HG03571 (cell line): ENCODE measurements around the gene SYCE3.
A peak's percentile ranks its signal among the peaks of the same experiment; 100 is the strongest.

Source experiments
- ATAC-seq: cut with Tn5 transposase; IDR thresholded peaks from one replicate; pipeline ENCODE4 v1.9.1; 2021; ENCODE audit not compliant: unreplicated experiment

Gene SYCE3

DNA sequence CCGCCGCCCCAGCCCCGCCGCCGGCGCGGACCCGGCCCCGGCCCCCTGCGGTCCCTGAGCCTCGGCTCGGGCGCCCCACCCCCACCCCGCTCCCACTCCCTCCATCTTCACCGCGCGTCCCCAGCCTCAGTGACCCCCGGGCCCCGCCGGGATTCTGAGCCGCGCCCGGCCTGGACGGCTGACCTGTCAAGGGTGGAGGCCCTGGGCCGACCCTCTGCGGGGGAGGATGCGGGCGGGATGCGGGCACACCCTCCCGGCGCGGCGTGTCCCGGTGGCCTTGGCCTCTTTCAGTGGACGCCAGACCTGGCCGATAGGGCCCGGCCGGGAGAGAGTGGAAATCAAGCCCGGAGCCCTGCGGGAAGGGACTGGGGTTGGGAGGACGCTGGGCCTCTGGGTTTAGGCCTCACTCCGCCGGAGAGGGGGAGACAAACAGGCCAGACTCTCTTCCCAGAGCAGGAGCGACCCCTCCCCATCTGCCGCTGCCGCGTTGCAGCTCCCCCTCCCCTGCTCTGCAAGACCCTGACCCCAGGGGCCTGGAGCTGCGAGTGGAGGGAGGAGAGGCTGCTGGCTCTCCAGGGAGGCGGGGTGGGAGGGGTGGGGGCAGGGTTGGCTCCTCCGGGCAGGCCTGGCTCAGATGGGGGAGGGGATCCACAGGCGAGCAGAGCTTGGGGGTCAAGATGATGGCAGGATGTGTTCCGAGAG lies 38.4 kb upstream of the SYCE3 start:
- no peak for ATAC-seq

DNA sequence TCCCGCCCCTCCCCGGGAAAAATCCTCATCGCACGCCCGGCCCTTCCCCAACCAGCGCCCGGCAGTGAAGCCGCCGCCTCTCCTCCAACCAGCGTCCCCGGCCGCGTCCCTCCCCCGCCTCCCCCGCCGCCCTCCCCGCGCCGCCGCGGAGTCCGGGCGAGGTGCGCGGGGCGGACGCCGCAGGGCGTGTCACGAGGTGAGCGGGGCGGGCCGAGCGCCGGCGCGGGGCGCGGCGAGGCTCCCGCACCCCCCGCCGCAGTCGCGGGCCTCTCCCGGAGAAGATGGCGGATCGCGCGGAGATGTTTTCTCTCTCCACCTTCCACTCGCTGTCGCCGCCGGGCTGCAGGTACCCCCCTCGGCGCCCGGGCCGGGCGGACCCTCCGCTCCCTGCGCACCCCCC lies 37.8 kb upstream of the SYCE3 start, which contains the start of gene MAPK8IP2:
MAPK8IP2 (plus strand) TSS at position 256 of the 400 bp plus-strand sequence; CDS start at position 282, 26 bp downstream.
- no peak for ATAC-seq

DNA sequence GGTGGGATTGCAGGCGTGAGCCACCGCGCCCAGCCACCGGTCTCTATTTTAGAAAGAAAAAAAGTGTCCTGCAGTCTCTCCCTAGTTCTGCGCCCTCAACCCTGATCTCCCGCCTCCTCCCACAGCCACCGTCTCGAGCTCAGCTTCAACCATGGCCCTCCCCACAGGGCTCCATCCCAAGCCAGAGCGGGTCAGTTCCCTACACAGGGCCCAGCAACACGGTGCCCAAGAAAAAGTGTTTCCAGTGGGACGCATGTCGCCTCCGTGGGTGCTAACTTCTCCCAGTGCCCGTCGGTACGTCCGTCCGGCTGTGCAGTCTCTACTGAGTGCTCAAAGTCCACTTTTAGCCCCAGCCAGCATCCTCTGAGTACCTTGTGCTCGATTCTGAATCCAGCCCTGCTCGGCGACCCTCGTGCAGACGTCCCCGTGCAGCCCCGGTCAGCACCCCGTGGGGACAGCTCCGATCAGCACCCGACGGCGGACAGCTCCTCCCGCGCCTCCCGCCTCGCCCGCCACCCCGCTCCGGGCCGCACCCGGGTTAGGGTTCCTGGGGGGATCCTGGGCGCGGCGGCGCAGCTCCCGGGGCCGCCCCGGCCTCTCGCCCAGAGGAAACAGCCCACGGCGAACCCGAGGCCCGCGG lies 37.2 kb upstream of the SYCE3 start:
- ATAC-seq: no peak

DNA sequence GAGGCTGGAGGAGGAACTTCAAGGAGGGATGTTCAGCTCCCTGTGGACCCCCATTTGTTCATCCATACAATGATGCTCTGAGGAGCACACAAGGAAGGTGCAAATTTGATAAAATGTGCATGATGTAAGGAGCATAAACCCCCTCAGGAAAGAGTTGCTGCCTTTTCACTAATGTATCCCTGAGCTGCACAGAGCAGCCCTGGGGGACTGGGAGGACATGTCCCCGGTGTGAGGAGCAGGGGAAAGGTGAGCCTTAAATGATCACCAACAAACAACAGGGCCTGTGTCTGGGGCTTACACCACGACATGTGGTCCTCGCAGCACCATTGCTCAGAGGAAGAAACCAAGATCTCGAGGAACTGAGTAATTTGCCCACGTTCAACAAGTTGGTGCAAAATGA lies 34.4 kb upstream of the SYCE3 start:
- no peak for ATAC-seq

DNA sequence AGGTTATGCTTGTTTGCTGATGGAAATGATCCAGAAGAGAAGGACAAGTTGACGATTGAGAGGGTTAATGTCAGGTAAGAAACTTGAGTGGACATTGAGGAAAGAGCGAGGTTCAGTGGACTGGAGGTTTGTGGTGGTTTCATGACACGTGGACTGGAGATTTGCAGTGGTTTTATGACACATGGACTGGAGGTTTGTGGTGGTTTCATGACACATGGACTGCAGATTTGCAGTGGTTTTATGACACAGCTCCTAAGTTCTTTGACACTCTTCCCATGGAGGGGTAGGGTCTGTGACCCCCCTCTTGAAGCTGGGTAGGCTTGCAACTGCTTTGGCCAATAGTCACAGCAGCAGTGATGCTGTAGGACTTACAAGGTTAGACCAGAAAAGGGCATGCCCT lies 32.5 kb upstream of the SYCE3 start:
- no peak for ATAC-seq

DNA sequence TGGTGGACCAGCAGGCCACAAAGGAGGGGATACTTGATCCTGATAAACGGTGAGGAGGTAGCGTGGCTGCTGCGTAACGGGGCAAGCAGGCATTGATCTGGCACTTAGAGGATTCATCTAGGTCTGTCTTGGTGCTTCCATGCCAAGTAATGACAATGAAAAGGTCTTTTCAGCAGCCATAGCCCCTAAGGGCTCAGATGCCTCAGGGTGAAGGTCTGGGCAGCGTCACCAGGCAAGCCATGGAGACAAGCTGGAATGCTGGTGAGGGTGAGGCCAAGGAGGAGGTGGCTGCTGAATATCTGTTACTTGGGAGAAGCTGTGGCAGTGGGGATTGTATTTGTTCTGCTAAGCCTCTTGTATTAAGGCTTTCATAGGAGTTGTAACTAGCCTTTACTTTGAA lies 24.7 kb upstream of the SYCE3 start:
- ATAC-seq: no peak

DNA sequence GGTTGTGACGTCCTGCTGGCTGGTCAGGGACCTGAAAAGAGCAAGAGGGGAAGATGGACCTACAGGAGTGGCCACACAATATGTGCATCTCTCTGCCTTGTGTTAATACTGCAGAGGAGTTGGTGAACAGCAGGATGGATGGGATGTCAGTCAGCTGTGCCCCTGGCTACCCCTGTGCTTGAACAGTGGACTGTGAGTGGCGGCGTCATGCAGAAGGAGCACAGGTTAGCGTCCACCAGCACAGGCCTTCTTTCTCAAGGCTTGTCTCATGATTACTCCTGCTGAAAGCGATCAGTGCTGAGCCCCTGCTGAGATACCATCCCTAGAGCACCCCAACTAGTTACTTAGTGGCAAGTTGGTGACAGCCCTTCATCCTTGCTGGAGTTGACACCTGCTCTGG lies 23.7 kb upstream of the SYCE3 start:
- no peak for ATAC-seq

DNA sequence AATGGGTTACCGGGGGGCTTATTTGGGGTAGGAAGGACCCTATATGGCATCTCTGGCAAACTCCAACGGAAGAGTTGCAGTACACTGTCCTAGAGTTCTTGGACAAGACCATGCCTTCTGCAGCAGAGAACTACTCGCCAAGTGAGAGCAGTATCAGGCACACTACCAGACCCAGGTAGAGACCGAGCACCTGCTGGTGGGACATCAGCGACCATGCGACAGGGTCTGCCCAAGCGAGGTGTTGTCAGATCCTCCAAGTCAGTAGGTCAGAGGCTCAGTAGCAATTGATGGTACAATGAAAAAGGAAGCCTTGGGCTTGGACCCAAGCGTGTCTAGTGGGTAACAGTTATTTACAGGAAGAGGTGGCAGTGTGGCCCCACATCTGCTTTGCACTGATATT lies 23.1 kb upstream of the SYCE3 start:
- ATAC-seq: no peak

DNA sequence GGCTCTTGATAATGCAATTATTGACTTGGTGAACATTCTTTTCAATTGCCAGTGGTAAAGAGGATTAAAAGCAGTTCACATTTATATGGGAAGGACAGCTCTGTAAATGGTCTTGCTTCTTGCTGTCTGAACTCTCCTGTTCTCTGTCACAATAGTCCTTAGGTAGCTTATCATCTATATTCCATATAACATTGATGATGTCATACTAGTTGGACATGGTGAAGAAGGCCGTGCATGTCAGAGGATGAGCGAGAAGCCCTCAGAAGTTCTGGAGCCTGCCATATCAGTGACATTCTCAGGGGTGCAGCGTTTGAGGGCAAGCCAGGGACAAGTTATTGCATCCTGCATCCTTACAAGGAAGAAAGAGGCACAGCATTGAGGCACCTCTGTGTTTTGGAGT lies 22.5 kb upstream of the SYCE3 start:
- ATAC-seq: no peak

DNA sequence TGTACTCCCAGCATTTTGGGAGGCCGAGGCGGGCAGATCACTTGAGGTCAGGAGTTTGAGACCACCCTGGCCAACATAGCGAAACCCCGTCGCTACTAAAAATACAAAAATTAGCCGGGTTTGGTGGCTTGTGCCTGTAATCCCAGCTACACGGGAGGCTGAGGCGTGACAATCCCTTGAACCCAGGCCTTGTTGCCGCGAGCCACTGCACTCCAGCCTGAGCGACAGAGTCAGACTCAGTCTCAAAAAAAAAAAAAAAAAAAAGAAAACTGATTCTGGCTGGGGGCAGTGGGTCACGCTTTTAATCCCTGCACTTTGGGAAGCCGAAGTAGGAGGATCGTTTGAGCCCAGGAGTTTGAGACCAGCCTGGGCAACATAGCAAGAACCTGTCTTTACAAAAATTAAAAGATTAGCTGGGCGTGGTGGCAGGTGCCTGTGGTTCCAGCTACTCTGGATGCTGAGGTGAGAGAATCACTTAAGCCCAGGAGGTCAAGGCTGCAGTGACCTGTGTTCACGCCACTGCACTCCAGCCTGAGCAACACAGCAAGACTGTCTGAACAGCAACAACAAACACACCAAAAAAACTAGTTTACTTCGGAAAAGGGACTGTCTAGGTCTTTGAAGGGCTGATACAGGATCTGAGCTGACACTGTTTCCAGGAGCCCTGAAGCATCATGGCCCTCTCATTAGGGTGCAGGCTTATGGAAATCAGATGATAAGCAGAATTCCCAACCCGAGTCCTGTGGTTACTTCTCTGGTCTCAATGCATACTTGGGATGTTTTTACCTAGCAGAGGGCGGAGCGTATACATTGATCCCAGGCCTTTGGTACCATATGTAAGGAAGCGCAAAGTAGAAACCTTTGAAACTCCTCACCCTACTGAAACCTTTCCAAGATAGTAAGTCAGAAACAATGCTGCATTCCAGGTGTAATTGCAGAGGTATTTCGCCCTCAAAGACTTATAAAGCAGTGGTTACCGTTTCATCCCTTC lies 21.7 kb upstream of the SYCE3 start:
- ATAC-seq: no peak

DNA sequence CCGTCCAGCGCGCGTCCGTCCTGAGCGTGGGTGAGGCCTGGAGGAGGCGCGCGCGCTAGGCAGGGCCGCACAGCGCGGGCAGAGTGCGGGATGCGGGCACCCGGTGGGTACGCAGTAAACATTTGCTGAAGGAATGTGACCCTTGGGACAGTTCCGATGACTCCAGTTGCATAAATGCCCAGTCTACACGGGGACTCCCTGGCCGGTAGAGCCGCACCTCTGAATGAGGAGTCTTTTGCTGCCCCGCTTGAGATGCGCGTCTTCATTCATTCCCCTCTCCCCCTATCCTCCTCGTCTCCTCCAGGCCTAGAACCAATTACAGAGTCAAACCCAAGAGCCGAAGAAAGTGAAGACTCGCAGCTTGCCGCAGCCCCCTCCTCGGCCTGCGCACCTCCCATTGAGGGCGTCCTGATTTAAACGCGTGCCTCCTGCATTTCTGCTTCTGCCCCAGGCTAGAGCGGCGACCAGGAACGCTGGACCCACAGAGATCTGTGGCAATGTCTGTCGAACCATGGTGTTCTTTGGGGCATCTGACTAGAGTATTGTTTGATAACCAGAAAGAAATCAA lies 20.7 kb upstream of the SYCE3 start:
- peak; percentile 20 for ATAC-seq

DNA sequence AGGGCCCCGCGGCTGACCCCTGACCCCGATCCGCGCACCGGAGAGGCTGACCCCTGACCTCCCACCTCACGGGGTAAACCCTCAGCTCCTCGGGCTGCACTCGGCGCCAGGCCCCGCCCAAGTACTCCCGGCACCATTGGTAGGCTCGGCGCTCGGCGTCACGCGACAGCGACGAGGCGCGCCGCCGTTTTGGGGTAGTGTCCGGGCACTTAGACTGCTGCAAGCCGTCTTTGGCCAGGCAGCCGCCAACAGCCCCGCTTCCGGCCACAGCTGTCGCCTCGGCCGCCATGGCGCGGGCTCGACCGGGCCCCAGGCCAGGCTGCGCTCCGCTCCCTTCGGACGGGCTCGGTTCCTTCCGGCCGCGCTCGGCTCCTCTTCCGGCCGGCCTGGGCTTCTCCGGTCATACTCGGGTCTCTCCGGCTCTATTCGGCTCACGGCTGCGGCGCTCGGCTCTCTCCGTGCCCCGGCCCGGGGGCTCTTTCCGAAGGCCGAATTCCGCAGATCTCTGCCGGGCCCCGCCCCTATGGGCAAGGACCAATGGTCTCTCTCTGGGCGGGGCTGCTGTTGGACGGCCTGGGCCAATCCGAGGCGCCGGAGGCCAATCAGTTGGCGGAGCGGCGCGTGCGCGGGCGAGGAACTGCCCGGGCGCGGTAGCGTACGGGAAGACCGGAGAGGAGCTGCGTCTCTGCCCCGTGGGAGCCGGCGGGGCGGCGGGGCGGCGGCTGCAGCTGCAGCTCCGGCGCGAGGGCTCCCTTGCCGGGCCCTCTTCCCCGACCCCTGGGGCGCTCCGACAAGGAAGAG lies 20.0 kb upstream of the SYCE3 start, which contains the start of gene CHKB:
CHKB (minus strand) TSS at position 357 of the 801 bp plus-strand sequence; CDS start at position 289, 68 bp downstream.
- peak; percentile 83 for ATAC-seq

DNA sequence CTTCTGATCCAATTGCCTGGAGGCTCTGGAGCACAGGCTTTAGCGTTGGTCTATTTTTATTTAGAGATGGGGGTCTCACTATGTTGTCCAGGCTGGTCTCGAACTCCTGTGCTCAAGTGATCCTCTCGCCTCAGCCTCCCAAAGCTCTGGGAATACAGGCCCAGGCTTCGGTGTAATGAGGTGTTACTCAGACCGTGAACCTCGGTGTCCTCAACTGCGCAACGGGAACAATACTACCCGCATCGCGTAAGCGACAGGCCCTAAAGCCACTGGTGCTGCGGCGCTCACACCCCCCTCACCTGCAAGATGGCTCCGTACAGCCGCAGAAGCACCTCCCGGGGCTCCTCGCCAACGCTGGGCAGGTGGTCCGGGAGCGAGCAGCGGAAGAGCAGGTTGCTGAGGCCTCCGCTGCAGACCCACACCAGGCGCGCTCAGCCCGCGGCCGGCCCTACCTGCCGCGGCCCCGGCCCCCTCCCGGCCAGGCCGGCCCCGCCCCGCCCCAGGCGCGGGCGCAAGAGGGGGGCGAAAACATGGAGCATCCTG lies 19.3 kb upstream of the SYCE3 start:
- peak; percentile 19 for ATAC-seq

DNA sequence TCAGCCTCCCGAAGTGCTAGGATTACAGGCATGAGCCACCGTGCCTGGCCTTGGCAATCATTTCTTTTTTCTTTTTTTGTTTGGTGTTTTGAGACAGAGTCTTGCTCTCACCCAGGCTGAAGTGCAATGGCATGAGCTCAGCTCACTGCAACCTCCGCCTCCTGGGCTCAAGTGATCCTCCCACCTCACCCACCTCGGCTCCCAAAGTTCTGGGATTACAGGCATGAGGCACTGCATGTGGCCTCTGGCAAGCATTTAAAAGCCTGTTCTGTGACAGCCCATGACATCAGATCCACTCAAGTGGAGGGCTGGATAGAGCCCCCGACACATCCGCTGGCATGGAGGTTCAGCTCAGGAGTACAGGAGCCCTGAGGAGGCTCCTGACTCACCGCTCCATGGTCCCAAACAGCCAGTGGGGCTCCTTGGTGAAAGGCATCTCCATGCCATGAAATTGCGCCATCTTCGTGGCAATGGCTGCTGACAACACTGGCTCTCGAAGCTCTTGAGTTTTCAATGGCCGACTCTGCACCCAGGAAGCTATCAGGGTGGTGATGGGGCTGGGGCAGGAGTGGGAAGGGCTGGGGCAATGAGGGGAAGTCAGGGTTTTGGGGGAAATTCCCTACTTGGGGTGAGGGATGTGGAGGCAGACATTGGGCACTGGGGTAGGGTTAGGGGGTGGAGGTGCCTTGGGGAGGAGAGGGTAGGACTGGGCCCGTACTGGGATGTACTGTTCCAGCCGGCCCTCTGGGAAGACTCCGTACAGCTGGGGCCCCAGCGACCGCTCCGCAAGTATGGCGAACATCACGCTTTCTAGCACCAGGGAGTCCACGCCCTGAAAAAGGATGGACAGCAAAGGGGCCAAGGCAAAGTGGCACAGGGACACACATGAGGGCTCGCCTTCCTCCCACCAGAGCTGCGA lies 18.6 kb upstream of the SYCE3 start:
- no peak for ATAC-seq

DNA sequence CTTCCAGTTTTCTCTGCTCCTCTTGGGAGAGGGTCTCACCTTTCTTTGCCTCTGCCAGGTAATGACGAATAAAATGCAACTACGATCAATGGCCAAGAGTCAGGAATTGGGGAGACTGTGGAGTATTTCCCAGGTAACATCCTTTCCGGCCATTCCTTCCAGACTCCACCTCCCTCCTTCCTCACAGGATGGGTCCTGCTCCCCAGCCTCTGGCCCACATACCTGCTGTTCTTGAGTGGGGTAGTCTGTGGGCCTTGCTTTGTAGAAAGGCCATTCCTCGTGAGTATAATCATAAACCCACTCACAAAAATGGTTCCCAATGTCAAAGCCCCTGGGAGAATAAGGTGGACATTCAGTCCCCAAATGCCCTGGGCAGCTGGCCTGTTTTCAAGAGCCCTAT lies 17.0 kb upstream of the SYCE3 start:
- ATAC-seq: no peak

DNA sequence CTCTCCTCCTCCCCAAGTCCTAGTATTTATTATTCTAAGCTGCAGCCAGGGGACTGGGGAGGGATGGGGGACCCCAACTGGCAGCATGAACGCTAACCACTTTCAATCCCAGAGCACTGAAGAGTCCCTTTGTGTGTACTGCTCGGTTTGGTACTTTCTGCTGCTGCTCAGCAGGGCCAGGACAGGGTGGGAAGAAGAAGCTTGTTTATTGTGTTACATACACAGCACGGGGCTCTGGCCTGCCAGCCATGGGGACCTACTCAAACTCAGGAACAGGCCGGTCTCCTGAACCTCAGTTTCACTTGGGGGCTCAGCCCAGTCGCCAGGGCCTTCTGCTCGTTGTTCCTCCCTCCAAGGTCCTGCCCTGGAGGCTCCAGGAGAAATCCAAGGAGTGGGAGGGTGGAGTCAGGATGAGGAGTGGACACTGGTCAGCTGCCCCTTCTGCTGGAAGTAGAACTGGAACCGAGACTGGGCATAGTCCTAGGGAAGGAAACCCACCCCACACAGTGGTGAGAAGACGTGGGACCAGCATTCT lies 16.1 kb upstream of the SYCE3 start:
- no peak for ATAC-seq

DNA sequence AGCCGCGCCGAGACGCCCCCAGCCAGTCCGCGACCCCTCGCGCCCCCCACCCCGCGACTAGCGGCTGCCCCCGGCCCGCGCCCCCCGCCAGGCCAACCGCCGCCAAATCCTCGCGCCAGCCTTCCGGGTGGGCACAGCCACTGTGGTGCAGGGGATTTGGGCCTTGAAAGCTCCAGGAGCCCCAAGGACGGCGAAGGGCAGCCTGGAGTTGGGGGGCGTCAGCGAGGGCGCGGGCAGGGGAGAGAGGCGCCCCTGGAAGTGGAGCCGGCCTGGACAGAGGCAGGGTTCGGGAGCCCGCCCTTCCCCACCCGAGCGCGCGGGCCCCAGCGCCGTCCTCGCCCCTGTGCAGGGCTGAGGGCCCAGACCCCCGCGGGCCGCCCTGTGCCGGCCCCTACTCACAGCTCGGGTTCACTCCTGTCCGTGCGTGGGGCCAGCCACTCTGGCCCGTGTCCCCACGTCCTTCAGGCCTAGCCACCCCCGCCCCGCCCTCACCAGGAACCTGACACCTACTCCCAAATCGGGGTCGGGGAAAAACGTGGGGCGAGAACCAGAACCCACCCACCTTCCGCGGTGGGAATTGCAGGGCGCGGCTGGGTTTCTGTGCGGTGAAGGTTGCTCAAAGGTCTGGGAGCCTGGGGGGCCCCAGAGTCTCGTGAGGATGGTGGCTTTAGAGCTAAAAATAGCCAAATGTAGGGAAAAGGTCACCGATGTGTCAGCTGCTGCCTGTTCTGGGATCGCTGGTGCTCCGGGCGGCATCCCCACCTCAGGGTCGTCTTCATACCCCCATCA lies 15.5 kb upstream of the SYCE3 start, which contains the start of gene CPT1B:
CPT1B (minus strand) TSS at position 441 of the 789 bp plus-strand sequence. CDS start 512 bp downstream, outside the sequence.
- no peak for ATAC-seq

DNA sequence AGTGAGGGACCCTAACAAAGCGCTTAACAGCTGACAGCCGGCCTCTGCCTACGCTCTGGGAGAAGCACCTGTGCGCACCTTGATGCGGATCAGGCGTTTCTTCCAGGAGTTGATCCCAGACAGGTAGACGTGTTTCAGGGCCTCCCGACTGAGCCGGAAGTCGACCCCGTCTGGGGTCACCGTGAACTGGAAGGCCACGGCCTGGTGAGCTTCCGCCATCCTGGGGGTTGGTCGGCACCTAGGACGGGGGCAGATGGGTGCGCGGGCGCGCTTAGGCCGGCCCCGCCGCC lies 14.9 kb upstream of the SYCE3 start:
- ATAC-seq: no peak
